H1 (cell line): ENCODE results near the gene PDK4.

ENCODE experiments used
- CEBPB ChIP-seq: IDR thresholded peaks from 2 replicates; pipeline ENCODE4 v1.6.1; 2012; ENCODE audit warnings: low read depth, low read length
- KDM1A ChIP-seq: fragments of 200-600, 300-600 bp; sonication (generic); IDR thresholded peaks from 2 replicates; pipeline ENCODE4 v1.7.1; 2016; ENCODE audit warnings: mild to moderate bottlenecking, low read length, borderline replicate concordance
- PHF8 ChIP-seq: fragments of 200-600 bp; sonication (generic); conservative IDR thresholded peaks from 2 replicates; pipeline ENCODE4 v1.7.1; 2012; ENCODE audit warnings: low read depth, mild to moderate bottlenecking, inconsistent platforms, low read length, moderate library complexity
- POLR2A ChIP-seq, 2 experiments: IDR thresholded peaks; 1 replicate in 1 of 2; 2 replicates in 1 of 2; pipeline ENCODE4 v1.6.1; 2011; ENCODE audit warnings: low read depth in 2 of 2, low read length in 2 of 2, mild to moderate bottlenecking in 2 of 2; ENCODE audit errors: control extremely low read depth in 1 of 2
- RFX5 ChIP-seq: IDR thresholded peaks from 2 replicates; pipeline ENCODE4 v1.6.1; 2011; ENCODE audit warnings: low read depth, low read length, improper control_type of control experiment, borderline replicate concordance
- SP4 ChIP-seq: IDR thresholded peaks from 2 replicates; pipeline ENCODE4 v1.6.1; 2012; ENCODE audit warnings: low read length, inconsistent platforms
- TAF1 ChIP-seq: IDR thresholded peaks from 2 replicates; pipeline ENCODE4 v1.6.1; 2011; ENCODE audit warnings: mild to moderate bottlenecking, low read depth, low read length
- ZNF274 ChIP-seq: IDR thresholded peaks from 2 replicates; pipeline ENCODE4 v1.7.0; 2012; ENCODE audit warnings: low read length, borderline replicate concordance; ENCODE audit errors: extremely low read depth
- TF ChIP-seq, protein P1 (sequence below), 3 experiments: IDR thresholded peaks; 1 replicate in 2 of 3; 2 replicates in 1 of 3; pipeline versions ENCODE4 v1.5.1 to v1.6.1; 2011; ENCODE audit warnings: low read length in 3 of 3, mild to moderate bottlenecking in 3 of 3, inconsistent platforms in 2 of 3, low read depth in 1 of 3, moderate library complexity in 1 of 3; ENCODE audit not compliant: insufficient read depth in 1 of 3; ENCODE audit errors: control extremely low read depth in 1 of 3

DNA sequence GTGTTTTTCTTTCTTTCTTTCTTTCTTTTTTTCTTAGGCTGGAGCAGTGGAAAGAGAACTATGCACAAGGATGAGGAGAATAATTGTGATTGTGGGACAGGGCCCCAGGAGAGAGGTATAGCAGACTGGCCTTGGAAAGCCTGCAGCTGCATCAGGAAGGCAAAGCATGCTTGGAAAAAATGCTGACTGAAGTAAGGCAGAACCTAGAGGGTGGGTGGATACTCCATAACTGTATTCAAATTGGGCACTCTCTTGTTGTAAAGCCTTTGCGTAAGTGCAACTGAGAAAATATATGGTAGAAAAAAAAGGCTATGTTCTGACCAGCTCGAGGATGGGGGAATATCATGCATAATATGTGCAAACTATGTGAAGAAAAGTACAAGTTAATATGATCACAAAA is 39.5 kb downstream of the PDK4 start:
- TF ChIP-seq SP4 (no peak), POLR2A (IDR thresholded peaks at IDR 0.05; ENCODE audit: control extremely low read depth in 1 of 2, low read depth in 2 of 2, low read length in 2 of 2) (no peak), ZNF274 (no peak), RFX5 (no peak), TAF1 (no peak), PHF8 (no peak), KDM1A (no peak), CEBPB (no peak)
- TF ChIP-seq, protein P1, sequence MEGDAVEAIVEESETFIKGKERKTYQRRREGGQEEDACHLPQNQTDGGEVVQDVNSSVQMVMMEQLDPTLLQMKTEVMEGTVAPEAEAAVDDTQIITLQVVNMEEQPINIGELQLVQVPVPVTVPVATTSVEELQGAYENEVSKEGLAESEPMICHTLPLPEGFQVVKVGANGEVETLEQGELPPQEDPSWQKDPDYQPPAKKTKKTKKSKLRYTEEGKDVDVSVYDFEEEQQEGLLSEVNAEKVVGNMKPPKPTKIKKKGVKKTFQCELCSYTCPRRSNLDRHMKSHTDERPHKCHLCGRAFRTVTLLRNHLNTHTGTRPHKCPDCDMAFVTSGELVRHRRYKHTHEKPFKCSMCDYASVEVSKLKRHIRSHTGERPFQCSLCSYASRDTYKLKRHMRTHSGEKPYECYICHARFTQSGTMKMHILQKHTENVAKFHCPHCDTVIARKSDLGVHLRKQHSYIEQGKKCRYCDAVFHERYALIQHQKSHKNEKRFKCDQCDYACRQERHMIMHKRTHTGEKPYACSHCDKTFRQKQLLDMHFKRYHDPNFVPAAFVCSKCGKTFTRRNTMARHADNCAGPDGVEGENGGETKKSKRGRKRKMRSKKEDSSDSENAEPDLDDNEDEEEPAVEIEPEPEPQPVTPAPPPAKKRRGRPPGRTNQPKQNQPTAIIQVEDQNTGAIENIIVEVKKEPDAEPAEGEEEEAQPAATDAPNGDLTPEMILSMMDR (IDR thresholded peaks at IDR 0.05; ENCODE audit: control extremely low read depth in 1 of 3, insufficient read depth in 1 of 3, low read depth in 1 of 3, low read length in 3 of 3), result no peak
